Liver (tissue), 9 donors: ENCODE results near the gene BEX3. TPM values are rescaled to one million over a fixed set of nuclear protein-coding genes. Genes with fewer than 3 reads are reported as not detected.
"Not testable (repeated sequence)": the region's sequence is repeated elsewhere in the genome, so short reads cannot be mapped to it uniquely, and the experiment has no call there.

Experiments
- DNase-seq: peaks from one replicate; pipeline ENCODE4 v3.0.0-alpha.2; 2017; ENCODE audit warnings: low spot score
- H3K27ac ChIP-seq, 2 donors: one replicate each; pipeline ENCODE4 v1.7.0; 2013; ENCODE audit warnings: inconsistent platforms in 2 of 2, low read length in 2 of 2, control low read depth in 1 of 2, low read depth in 1 of 2, mild to moderate bottlenecking in 1 of 2
- H3K27me3 ChIP-seq, 4 donors: one replicate each; pipeline versions ENCODE4 v1.6.1 to v1.7.0; 2013; ENCODE audit warnings: low read length in 3 of 4, inconsistent platforms in 1 of 4, mild to moderate bottlenecking in 1 of 4, moderate library complexity in 1 of 4; ENCODE audit not compliant: control insufficient read depth in 4 of 4, insufficient read depth in 4 of 4
- H3K36me3 ChIP-seq, 4 donors: one replicate each; pipeline versions ENCODE4 v1.6.1 to v1.7.0; 2013; ENCODE audit warnings: low read length in 3 of 4, mild to moderate bottlenecking in 3 of 4, low read depth in 1 of 4, moderate library complexity in 1 of 4; ENCODE audit not compliant: control insufficient read depth in 4 of 4, insufficient read depth in 3 of 4
- H3K4me1 ChIP-seq, 4 donors: one replicate each; pipeline versions ENCODE4 v1.6.1 to v1.7.0; 2013; ENCODE audit warnings: low read length in 3 of 4, mild to moderate bottlenecking in 3 of 4, moderate library complexity in 1 of 4; ENCODE audit not compliant: control insufficient read depth in 4 of 4, insufficient read depth in 4 of 4
- H3K4me3 ChIP-seq, 3 donors: one replicate each; pipeline versions ENCODE4 v1.6.1 to v1.7.0; 2013; ENCODE audit warnings: low read length in 3 of 3, control low read depth in 1 of 3, low read depth in 1 of 3, mild to moderate bottlenecking in 1 of 3
- H3K9ac ChIP-seq, 2 donors: one replicate each; pipeline ENCODE4 v1.7.0; 2013; ENCODE audit warnings: low read length in 2 of 2, mild to moderate bottlenecking in 2 of 2, moderate library complexity in 2 of 2, control low read depth in 1 of 2, low read depth in 1 of 2
- H3K9me3 ChIP-seq, 4 donors: one replicate each; pipeline versions ENCODE4 v1.6.1 to v1.7.0; 2013; ENCODE audit warnings: low read length in 3 of 4; ENCODE audit not compliant: control insufficient read depth in 4 of 4
- CTCF ChIP-seq: fragments of 150-350 bp; IDR thresholded peaks from 2 replicates; pipeline ENCODE4 v1.5.1; 2017; ENCODE audit warnings: improper control_type of control experiment, low read depth, low read length; ENCODE audit not compliant: missing input control
- EGR1 ChIP-seq, 2 donors: IDR thresholded peaks; 2 replicates each; pipeline ENCODE4 v1.6.1; 2016 to 2018; ENCODE audit warnings: antibody characterized with exemption in 2 of 2, low read depth in 2 of 2
- FOXA1 ChIP-seq: IDR thresholded peaks from 2 replicates; pipeline ENCODE4 v1.6.1; 2016; ENCODE audit warnings: antibody characterized with exemption
- FOXA2 ChIP-seq: IDR thresholded peaks from 2 replicates; pipeline ENCODE4 v1.6.1; 2016; ENCODE audit warnings: antibody characterized with exemption
- GABPA ChIP-seq, 2 donors: IDR thresholded peaks in 1 of 2; conservative IDR thresholded peaks in 1 of 2; 2 replicates each; pipeline ENCODE4 v1.6.1; 2016; ENCODE audit warnings: antibody characterized with exemption in 2 of 2, mild to moderate bottlenecking in 1 of 2, moderate library complexity in 1 of 2
- HNF4A ChIP-seq, 2 donors: conservative IDR thresholded peaks; 2 replicates each; pipeline ENCODE4 v1.6.1; 2016; ENCODE audit warnings: antibody characterized with exemption in 2 of 2, mild to moderate bottlenecking in 2 of 2
- HNF4G ChIP-seq: IDR thresholded peaks from 2 replicates; pipeline ENCODE4 v1.6.1; 2016; ENCODE audit warnings: antibody characterized with exemption
- JUND ChIP-seq, 2 donors: IDR thresholded peaks; 2 replicates each; pipeline ENCODE4 v1.6.1; 2016; ENCODE audit warnings: antibody characterized with exemption in 2 of 2
- NR2F2 ChIP-seq: IDR thresholded peaks from 2 replicates; pipeline ENCODE4 v1.6.1; 2016; ENCODE audit warnings: antibody characterized with exemption
- RAD21 ChIP-seq, 2 donors: IDR thresholded peaks; 2 replicates each; pipeline ENCODE4 v1.6.1; 2016; ENCODE audit warnings: antibody characterized with exemption in 2 of 2, mild to moderate bottlenecking in 2 of 2
- RXRA ChIP-seq, 2 donors: IDR thresholded peaks; 2 replicates each; pipeline ENCODE4 v1.6.1; 2017 to 2018; ENCODE audit warnings: antibody characterized with exemption in 2 of 2, mild to moderate bottlenecking in 1 of 2
- SP1 ChIP-seq: IDR thresholded peaks from 2 replicates; pipeline ENCODE4 v1.6.1; 2018; ENCODE audit warnings: antibody characterized with exemption, mild to moderate bottlenecking
- TAF1 ChIP-seq: conservative IDR thresholded peaks from 2 replicates; pipeline ENCODE4 v1.6.1; 2016; ENCODE audit warnings: antibody characterized with exemption, mild to moderate bottlenecking
- WGBS: extraction: QIAGEN DNeasy Blood & Tissue Kit; methylation state at CpG from one replicate; pipeline ENCODE4 v1.1.7; 2013; 5-methylcytosine and 5-hydroxymethylcytosine counted together
- polyA plus RNA-seq, 2 donors: library from polyadenylated mRNA; stranded (reverse) in 1 of 2; unstranded in 1 of 2; fragments of 200-250 nt in 1 of 2; fragments of >200 nt in 1 of 2; fragmentation: Nextera tagmentation in 1 of 2; extraction: Ambion mirVana in 1 of 2; gene quantifications; one replicate each; pipeline versions ENCODE4 v1.2.1 to v1.2.3, GENCODE V29; 2013 to 2015
- total RNA-seq, 2 donors: library from RNA; depleted of rRNA; stranded (reverse); fragments of >200 nt; gene quantifications; one replicate each; pipeline ENCODE4 v1.2.3, GENCODE V29; 2014
- TF ChIP-seq, protein P1 (sequence below): IDR thresholded peaks from 2 replicates; pipeline ENCODE4 v1.6.1; 2016; ENCODE audit warnings: antibody characterized with exemption
- TF ChIP-seq, protein P2 (sequence below): IDR thresholded peaks from 2 replicates; pipeline ENCODE4 v1.6.1; 2016; ENCODE audit warnings: antibody characterized with exemption, mild to moderate bottlenecking
- TF ChIP-seq, protein P3 (sequence below): IDR thresholded peaks from 2 replicates; pipeline ENCODE4 v1.6.1; 2016; ENCODE audit warnings: antibody characterized with exemption
- donor health status: healthy.
- donor health status: healthy.
- donor health status: healthy.
- donor health status: healthy.
- donor health status: healthy.

Gene BEX3
- total and polyA plus RNA-seq, 4 donors = 21.9 to 77.4 (median 57.3) TPM

DNA sequence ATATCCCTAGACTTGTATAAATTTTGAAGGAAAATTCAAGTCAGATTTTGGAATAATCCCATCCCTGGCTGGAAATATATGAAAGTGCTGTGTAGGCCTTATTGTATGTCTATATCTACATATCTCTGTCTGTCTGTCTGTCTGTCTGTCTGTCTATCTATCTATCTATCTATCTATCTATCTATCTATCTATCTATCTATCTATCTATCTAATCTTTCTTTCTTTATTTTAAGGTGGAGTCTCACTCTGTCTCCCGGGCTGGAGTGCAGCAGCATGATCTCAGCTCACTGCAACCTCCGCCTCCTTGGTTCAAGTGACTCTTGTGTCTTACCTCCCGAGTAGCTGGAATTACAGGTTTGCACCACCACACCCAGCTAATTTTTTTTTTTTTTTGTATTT lies 16.7 kb upstream of the BEX3 start:
- 98% methylated on average over 3 of the region's 3 CpGs for WGBS
- H3K9ac ChIP-seq, H3K4me3 ChIP-seq, H3K9me3 ChIP-seq, H3K36me3 ChIP-seq, DNase-seq, H3K27me3 ChIP-seq, H3K4me1 ChIP-seq, H3K27ac ChIP-seq: not testable (repeated sequence)

- TF ChIP-seq NR2F2 (no peak), FOXA2 (no peak), HNF4G (no peak)
- TF ChIP-seq, protein P1, sequence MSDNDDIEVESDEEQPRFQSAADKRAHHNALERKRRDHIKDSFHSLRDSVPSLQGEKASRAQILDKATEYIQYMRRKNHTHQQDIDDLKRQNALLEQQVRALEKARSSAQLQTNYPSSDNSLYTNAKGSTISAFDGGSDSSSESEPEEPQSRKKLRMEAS = no peak
- 88% methylated on average over 2 of the region's 2 CpGs for WGBS
- Histone ChIP-seq H3K9me3 (no peaks in the 10 kb centered on the region), H3K27ac (no peak overlapping the region), H3K27me3 (no peaks in the 10 kb centered on the region), H3K4me3 (no peak overlapping the region), H3K4me1 (no peaks in the 10 kb centered on the region), H3K36me3 (no peaks in the 10 kb centered on the region), H3K9ac (no peak overlapping the region)
- no peak for DNase-seq
These were observed 16.2 kb upstream of the BEX3 start for GRCh38 chrX:103360092-103360491.

DNA sequence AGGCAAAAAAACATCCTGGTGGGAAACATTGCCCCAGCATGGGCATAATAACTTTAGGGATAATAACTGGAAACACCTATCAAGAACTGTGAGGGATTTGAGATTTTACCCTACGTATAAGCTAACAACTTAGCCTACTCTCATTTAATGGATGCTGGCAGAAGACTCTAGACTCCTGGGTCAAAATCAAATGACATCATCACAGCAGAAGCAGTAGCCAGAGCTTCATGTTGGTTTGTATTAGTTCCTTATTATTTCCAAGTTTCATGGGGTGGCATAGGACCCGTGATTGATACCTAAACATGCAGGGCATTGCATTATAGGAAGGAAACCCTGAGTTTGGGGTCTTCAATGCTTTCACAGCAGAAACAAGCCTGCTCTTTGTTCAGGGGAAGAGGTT lies 15.4 kb upstream of the BEX3 start:
- 54% methylated on average over 2 of the region's 2 CpGs for WGBS
- H3K4me3 ChIP-seq = no peak overlapping the region
- no peaks in the 10 kb centered on the region for H3K9me3 ChIP-seq
- H3K27me3 ChIP-seq = no peaks in the 10 kb centered on the region
- H3K9ac ChIP-seq = no peak overlapping the region
- no peak overlapping the region for H3K27ac ChIP-seq
- H3K4me1 ChIP-seq = no peaks in the 10 kb centered on the region
- H3K36me3 ChIP-seq = no peaks in the 10 kb centered on the region
- no peak for DNase-seq
- TF ChIP-seq RAD21 (IDR thresholded peaks at IDR 0.05) (no peak), TAF1 (no peak)
- TF ChIP-seq, protein P1 = no peak
- TF ChIP-seq, protein P2, sequence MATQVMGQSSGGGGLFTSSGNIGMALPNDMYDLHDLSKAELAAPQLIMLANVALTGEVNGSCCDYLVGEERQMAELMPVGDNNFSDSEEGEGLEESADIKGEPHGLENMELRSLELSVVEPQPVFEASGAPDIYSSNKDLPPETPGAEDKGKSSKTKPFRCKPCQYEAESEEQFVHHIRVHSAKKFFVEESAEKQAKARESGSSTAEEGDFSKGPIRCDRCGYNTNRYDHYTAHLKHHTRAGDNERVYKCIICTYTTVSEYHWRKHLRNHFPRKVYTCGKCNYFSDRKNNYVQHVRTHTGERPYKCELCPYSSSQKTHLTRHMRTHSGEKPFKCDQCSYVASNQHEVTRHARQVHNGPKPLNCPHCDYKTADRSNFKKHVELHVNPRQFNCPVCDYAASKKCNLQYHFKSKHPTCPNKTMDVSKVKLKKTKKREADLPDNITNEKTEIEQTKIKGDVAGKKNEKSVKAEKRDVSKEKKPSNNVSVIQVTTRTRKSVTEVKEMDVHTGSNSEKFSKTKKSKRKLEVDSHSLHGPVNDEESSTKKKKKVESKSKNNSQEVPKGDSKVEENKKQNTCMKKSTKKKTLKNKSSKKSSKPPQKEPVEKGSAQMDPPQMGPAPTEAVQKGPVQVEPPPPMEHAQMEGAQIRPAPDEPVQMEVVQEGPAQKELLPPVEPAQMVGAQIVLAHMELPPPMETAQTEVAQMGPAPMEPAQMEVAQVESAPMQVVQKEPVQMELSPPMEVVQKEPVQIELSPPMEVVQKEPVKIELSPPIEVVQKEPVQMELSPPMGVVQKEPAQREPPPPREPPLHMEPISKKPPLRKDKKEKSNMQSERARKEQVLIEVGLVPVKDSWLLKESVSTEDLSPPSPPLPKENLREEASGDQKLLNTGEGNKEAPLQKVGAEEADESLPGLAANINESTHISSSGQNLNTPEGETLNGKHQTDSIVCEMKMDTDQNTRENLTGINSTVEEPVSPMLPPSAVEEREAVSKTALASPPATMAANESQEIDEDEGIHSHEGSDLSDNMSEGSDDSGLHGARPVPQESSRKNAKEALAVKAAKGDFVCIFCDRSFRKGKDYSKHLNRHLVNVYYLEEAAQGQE = no peak

- H3K4me1 ChIP-seq = no peaks in the 10 kb centered on the region
- H3K4me3 ChIP-seq = no peak overlapping the region
- TF ChIP-seq TAF1 = no peak
- TF ChIP-seq HNF4A (conservative IDR thresholded peaks at IDR 0.05) = no peak
- TF ChIP-seq GABPA (IDR thresholded peaks at IDR 0.05 in 1 of 2, conservative IDR thresholded peaks at IDR 0.05 in 1 of 2) = no peak
- no peak for TF ChIP-seq HNF4G
- TF ChIP-seq CTCF = no peak
- no peak for TF ChIP-seq EGR1 (IDR thresholded peaks at IDR 0.05; ENCODE audit: low read depth in 2 of 2)
- TF ChIP-seq RXRA (IDR thresholded peaks at IDR 0.05) = no peak
- no peak for TF ChIP-seq FOXA1
- no peak for TF ChIP-seq SP1
- TF ChIP-seq RAD21 (IDR thresholded peaks at IDR 0.05) = no peak
- TF ChIP-seq, protein P3, sequence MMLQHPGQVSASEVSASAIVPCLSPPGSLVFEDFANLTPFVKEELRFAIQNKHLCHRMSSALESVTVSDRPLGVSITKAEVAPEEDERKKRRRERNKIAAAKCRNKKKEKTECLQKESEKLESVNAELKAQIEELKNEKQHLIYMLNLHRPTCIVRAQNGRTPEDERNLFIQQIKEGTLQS = no peak
- no peak for TF ChIP-seq JUND (IDR thresholded peaks at IDR 0.05)
- no peaks in the 10 kb centered on the region for H3K27me3 ChIP-seq
- no peak overlapping the region for H3K9ac ChIP-seq
- no peak for DNase-seq
- 24% methylated on average over 1 of the region's 1 CpG for WGBS
- H3K36me3 ChIP-seq = no peaks in the 10 kb centered on the region
- no peaks in the 10 kb centered on the region for H3K9me3 ChIP-seq
- H3K27ac ChIP-seq = no peak overlapping the region
These were observed 14.5 kb upstream of the BEX3 start for GRCh38 chrX:103361798-103362197.
